Stimulated activated CD8-positive, alpha-beta memory T cell treated with anti-CD3 and anti-CD28 coated beads, Interleukin-7, amount 100 ng/mL, for 4 hours (primary cell): Measurements from ENCODE around the gene HBG1.
"Not testable (repeated sequence)": the region's sequence is repeated elsewhere in the genome, so short reads cannot be mapped to it uniquely, and the experiment has no call there.

Source experiments
- DNase-seq, 2 donors: peaks; one replicate each; pipeline ENCODE4 v3.0.0-alpha.2; 2020; ENCODE audit warnings: low read depth in 2 of 2

Gene HBG1

DNA sequence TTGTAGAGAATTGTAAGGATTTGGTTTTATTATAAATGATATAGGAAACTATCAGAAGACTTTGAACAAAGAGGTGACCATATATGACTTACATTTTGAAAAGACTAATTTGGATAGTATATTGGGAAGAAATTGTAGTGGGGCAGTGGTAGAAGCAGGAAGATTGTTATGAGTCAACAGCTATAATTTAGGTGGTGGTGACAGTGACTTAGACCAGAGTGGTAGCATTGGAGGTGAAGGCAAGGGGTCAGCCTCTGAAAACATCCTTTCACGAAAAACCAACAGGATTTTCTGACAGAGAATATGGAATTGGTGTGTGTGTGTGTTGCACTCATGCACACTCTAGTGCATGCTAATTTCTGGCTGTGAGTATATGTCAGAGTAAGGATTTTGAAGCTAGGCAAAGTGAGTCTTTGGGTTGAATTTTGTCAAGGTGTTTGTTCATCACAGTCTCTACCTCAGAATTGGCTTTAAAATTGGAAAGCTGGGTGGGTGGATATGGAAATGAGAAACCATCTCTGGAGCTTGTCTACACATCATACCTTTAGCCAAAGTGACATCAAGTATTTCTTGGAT, 28.2 kb upstream of the HBG1 start:
- DNase-seq, result no peak

DNA sequence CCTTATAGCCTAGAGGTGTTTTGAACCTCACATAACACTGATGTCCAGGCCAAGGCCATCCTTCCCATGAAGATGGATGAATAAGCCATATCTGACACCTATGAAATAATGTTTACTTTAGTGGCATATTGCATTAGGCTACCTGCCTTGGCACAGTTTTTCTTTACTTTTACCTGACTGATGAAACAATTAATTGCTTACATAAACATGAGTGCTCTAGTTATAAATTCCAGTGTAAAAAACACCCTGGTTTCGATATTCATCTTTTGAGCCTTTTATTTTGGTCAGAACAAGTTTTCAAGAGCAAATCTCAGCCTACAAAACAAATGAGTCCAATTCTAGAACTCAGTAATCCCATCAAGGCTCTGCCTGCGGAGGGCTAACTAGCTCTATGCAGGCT, 27.0 kb upstream of the HBG1 start:
- no peak for DNase-seq

DNA sequence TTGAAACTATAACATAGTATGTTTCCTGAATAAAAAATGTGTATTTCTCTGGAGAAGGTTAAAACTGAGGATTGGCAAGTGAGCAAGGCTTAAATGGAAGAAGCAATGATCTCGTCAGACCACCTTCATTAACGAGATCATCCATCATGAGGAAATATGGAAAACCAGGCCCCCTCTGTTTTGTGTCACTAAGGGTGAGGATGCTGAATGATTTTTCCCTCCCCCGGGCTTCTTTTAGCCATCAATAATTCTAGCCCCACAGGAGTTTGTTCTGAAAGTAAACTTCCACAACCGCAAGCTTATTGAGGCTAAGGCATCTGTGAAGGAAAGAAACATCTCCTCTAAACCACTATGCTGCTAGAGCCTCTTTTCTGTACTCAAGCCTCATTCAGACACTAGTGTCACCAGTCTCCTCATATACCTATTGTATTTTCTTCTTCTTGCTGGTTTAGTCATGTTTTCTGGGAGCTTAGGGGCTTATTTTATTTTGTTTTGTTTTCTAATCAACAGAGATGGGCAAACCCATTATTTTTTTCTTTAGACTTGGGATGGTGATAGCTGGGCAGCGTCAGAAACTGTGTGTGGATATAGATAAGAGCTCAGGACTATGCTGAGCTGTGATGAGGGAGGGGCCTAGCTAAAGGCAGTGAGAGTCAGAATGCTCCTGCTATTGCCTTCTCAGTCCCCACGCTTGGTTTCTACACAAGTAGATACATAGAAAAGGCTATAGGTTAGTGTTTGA, 25.9 kb upstream of the HBG1 start:
- DNase-seq, result no peak

DNA sequence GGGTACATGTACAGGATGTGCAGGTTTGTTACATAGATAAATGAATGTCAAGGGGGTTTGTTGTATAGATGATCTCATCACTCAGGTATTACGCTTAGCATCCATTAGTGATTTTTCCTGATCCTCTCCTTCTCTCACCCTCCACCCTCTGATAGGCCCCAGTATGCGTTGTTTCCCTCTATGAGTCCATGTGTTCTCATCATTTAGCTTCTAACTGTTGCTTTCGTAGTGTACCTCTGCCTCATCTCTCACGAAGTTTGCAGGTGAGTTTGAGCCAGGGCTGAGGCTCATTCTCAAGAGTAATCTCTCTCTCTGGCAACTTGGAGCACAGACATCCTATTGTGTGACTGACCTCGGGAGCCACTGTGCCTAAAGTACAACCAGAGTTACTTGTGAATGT, 24.7 kb upstream of the HBG1 start:
- no peak for DNase-seq

DNA sequence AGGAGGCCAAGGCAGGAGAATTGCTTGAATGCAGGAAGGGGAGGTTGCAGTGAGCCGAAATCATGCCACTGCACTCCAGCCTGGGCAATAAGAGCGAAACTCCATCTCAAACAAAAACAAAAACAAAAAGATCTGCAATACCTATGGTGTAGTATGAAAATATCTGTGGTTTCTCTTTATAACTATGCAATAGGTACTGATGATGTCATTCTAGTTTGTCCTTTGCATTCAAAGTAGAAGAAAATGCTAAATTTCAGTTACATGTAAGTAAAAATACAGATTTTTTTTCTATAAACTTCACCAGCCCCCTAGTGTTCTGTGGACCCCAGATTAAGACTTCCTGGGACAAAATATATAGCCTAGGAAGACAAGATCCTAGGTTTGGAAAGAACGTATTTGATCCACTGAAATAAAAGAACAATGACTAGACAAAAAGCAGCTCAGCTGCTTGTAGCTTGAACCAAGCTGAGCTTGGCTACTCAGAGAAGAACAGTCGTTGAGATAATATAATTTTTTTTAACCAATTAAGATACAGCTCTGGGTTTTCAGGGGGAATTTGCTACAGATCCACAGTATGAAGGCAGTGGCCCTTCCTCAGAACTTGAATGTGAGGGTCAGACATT, 22.8 kb upstream of the HBG1 start:
- no peak for DNase-seq

DNA sequence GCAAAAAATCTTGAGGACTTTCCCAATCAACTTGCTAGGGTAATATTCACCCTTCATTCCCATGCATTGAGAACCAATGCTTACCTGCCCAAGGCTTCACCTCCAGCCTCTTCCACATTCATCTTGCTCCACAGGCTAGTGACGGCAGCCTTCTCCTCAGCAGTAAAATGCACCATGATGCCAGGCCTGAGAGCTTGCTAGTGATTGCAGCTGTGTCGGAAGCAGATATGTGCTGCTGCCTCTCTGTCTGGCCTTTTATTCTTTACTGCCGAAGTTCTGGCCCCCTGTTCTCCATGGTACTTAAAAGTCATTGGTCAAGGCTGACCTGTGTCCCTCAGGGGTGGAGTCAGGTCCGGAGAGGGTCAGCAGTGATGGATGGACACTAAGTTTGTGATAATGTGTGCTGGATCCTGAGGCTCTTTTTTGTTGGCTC, 20.1 kb upstream of the HBG1 start, which contains the start of gene HBE1:
HBE1 (minus strand) TSS at position 231 of the 433 bp plus-strand sequence; CDS start at position 176, 55 bp downstream.
- no peak for DNase-seq

DNA sequence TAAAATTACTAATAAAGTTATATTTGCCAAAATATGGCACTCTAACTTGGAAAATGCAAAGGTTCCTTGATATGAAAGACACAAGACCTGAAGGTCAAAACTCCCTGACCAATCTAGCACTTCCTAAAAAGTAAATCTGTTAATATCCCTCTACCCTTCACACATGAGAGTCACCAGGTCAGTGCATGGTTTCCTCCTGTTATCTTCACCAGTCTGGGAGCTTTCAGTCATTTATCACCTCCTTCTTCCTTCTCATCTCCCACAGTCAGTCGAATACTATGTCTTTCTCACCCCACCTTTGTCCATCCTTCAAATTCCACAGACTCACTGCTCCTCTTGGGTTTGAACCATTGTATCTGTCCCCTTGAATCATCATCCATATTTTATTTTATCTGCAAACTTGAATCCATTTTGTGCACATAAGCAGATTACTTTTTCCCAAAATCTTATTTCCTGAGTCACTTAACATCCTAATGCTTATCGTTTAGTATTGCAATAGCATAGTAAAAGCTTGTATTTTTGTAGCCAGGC, 17.4 kb upstream of the HBG1 start:
- DNase-seq, result no peak

DNA sequence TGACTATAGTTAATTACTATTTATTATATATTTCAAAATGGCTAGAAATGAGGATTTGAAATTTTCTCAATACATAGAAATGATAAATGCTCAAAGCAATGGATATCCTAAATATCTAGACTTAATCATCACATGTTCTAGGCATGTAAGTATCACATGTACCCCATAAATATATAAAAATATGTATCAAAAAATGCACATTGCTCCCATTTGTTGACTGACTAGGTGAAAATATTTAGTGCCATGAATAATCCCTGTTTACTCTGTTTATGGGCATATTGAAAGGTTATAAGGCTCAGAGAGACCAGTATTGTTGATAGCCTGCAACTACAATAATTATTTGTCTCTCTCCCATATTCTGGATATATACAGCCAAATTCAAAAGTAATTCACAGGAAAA, 17.0 kb upstream of the HBG1 start:
- no peak for DNase-seq

DNA sequence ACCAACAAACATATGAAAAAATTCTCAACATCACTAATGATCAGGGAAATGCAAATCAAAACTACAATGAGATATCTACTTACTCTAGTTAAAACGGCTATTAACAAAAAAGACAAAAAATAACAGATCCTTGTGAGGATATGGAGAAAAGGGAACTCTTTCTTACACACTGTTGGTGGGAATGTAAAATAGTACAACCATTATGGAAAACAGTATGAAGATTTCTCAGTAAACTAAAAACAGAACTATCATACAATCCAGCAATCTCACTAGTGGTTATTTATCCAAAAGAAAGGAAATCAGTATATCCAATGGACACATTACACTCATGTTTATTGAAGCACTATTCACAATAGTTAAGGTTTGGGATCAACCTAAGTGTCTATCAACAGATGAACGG, 16.2 kb upstream of the HBG1 start:
- DNase-seq, result no peak

DNA sequence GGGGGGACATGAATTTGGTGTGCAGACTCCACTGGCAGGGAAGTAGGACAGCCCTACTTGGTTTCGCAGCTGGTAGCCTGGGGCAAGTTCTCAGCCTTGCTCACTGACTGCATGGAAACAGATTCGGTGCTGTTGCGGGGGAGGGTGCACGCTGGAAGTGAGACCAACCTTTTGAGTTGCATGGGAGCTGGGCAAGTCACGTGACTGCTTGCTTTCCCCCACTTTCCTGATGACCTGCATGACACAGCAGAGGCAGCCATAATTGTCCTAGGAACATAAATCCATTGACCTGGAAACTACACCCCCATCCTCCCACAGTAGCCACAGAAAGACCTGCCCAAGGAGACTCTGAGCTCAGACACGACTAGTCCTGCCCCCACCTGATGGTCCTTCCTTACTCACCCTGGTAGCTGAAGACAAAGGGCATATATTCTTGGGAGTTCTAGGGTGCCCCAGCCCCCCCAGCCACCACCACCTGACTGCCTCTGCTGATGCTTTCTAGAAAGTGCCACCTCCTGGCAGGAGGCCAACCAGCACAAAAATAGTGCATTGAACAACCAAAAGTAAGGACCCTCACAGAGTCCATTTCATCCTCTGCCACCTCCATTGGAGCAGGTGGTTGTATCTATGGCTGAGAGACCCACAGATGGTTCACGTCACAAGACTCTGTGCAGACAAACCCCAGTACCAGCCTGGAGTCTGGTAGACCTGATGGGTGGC, 9.0 kb upstream of the HBG1 start:
- no peak for DNase-seq

DNA sequence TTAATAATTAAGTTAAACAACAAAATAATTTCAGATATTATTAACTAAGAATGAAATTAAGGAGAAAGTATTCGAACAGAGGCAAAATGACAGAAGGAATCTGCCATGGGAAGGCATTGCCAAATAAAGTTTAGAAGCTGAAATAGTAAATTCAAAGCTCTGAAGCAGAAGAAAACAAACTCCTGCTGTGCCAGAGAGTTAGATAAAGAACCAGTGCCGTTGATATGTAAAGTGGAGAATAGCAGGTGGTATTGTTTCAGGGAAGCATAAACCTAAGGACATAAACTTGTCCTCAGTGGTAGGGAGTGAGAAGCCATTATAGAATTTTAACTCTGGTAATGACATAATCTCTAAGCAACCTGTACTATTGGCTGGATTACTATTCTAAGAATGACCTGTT, 7.6 kb upstream of the HBG1 start:
- no peak for DNase-seq

DNA sequence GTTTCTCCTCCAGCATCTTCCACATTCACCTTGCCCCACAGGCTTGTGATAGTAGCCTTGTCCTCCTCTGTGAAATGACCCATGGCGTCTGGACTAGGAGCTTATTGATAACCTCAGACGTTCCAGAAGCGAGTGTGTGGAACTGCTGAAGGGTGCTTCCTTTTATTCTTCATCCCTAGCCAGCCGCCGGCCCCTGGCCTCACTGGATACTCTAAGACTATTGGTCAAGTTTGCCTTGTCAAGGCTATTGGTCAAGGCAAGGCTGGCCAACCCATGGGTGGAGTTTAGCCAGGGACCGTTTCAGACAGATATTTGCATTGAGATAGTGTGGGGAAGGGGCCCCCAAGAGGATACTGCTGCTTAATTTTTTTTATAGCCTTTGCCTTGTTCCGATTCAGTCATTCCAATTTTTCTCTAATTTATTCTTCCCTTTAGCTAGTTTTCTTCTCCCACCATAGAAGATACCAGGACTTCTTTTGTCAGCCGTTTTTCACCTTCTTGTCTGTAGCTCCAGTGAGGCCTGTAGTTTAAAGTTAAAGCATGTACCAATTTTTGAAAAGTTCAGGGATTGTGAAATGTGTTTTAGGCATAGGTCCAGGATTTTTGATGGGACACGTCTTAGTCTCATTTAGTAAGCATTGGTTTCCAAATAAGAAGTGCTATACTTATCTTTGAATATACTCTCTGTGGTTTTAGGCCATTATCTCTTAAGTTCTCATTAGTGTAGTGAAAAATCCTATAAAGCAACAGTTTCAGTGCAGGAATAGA, 5.2 kb upstream of the HBG1 start, which contains the start of gene HBG2:
HBG2 (minus strand) TSS at position 136 of the 768 bp plus-strand sequence; CDS start at position 83, 53 bp downstream.
- DNase-seq, result not testable (repeated sequence)

DNA sequence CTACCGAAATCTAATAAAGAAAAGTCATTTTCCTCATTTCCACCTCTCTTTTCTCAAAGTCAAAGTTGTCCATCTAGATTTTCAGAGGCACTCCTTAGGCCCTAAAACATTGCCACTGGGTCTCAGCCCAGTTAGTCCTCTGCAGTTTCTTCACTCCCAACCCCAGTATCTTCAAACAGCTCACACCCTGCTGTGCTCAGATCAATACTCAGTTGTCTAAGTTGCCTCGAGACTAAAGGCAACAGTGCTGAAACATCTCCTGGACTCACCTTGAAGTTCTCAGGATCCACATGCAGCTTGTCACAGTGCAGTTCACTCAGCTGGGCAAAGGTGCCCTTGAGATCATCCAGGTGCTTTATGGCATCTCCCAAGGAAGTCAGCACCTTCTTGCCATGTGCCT, 4.4 kb upstream of the HBG1 start:
- DNase-seq, result not testable (repeated sequence)

DNA sequence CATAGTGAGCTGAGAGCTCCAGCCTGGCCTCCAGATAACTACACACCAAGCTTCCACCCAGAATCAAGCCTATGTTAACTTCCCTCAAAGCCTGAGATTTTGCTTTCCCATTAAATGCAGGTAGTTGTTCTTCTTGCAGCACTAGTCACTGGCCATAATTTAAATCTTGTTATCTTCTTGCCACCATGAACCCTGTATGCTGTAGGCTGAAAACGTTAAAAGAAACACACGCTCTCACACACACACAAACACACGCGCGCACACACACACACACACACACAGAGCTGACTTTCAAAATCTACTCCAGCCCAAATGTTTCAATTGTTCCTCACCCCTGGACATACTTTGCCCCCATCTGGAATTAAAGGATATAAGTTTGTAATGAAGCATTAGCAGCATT, 3.8 kb upstream of the HBG1 start:
- not testable (repeated sequence) for DNase-seq

DNA sequence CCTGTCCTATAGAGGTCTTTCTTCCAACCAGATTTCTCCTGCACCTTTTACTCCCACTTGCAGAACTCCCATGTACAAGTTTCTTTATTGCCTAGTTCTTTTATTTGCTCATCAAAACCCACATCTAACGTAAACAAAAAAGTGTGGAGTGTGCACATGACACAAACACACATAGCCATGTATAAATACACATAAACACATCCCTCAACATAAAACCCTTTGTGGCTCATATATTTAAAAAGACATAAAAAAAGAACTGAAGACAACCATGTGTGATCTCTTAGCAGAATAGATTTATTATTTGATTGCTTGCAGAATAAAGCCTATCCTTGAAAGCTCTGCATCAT, 3.2 kb upstream of the HBG1 start:
- DNase-seq, result no peak

DNA sequence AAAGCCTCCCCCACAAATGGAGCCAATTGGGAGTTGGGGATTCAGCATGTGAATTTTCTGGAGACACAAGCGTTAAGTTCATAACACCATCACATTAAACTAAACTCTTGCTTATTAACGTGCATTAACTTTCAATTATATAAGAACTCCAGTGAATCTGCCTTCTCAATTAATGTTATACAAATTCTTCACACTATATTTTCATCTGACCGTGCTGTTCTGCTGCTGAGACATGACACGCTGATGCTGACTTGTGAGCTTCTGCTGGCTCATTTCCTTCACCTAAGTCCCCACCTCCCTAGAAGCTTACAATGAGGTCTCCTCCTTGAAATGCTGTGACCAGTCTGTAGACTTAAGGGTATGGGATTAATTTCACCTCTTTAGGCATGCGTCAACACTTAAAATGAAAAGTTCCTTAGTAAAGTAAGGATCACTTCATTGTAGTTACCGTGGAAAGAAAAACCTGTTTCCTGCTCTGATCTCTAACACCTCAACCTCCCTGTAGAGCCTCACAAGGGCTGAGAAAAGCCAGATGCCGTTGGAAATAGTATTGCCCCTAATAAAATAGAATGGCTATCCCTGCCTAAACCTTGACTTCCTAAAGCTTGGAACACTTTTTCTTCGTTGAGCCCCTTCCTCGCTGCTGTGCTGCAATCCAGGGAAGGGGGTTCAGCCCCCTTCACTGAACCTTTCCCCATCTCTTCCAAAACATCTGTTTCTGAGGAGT, 2.7 kb upstream of the HBG1 start:
- DNase-seq, result no peak

DNA sequence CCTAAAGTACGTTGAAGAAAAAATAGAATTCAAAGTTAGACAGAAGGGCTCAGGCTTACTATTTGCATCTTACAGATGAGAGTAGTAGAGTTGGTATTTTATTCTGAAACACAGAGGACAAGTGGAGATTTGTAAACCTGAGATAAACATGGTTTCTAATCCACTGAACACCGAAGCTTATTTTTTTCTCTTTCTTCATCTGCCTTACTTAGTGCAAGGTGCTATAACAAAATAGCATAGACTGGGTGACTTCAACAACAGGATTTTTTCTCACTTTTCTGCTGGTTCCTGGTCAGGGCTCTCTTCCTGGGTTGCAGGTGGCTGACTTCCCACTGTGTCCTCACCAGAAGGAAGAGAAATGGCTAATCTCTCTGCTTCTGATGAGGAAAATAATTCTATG, 2.1 kb upstream of the HBG1 start:
- no peak for DNase-seq

DNA sequence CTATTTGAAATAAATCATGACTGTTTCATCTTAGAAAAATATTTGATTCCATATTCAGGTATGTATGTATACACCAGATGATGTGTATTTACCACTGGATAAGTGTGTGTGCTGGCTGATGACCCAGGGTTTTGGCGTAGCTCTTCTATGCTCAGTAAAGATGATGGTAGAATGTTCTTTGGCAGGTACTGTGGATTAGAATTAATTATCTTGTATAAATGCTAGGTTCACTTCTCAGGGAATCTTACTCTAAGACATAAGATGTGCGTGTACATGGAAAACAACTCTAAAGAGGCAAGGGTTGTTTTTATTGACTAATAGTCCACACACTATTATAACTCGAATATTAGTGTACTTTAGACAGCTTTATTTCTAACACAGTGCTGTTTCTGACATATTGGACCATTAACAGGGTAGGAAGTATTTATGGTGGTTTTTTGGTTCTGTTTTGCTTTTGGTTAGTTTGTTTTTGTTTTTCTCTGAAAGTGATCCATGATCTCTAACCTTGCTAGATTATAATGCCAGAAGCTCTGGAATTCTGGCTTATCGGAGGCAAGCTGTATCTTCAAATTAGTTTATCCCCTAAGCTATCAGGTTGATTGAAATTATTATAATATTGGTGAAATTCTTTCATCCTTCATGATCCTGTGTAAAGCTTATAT, 1.0 kb upstream of the HBG1 start:
- no peak for DNase-seq

DNA sequence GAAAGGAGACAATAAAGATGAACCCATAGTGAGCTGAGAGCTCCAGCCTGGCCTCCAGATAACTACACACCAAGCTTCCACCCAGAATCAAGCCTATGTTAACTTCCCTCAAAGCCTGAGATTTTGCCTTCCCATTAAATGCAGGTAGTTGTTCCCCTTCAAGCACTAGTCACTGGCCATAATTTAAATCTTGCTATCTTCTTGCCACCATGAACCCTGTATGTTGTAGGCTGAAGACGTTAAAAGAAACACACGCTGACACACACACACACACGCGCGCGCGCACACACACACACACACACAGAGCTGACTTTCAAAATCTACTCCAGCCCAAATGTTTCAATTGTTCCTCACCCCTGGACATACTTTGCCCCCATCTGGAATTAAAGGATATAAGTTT, 1.2 kb downstream of the HBG1 start:
- not testable (repeated sequence) for DNase-seq

DNA sequence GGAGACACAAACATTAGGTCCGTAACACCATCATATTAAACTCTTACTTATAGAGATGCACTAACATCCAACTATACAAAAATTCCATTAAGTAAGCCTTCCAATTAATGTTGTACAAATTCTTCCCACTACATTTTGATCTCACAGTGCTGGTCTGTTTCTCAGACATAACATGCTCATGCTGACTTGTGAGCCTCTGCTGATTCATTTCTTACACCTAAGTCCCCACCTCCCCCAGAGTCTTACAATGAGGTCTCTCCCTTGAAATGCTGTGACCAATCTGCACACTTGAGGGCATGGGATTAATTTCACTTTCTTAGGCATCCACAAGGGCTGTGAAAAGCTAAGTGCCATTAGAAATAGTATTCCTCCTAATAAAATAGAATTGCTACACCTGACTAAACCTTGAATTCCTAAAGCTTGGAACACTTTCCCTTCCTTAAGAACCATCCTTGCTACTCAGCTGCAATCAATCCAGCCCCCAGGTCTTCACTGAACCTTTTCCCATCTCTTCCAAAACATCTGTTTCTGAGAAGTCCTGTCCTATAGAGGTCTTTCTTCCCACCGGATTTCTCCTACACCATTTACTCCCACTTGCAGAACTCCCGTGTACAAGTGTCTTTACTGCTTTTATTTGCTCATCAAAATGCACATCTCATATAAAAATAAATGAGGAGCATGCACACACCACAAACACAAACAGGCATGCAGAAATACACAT, 2.0 kb downstream of the HBG1 start:
- DNase-seq, result no peak
